NK-92 (cell line): ENCODE results near the gene DCTN1.
"Not testable (repeated sequence)": the region's sequence is repeated elsewhere in the genome, so short reads cannot be mapped to it uniquely, and the experiment has no call there.

Experiments used
- DNase-seq: peaks from one replicate; lab custom pipeline; 2025; ENCODE audit not compliant: unreplicated experiment; lab: John Stamatoyannopoulos, UW

Gene DCTN1

GRCh38 chr2:74379851-74380789 lies at the start of gene DCTN1:
TSS of gene DCTN1 (minus strand) at chr2:74380311. CDS start at chr2:74380037, 274 bp downstream.
- no peak for DNase-seq

GRCh38 chr2:74428675-74429074 lies 48.6 kb upstream of the DCTN1 start:
- DNase-seq: no peak

- DNase-seq: no peak
Measured at GRCh38 chr2:74427551-74427950, 47.4 kb upstream of the DCTN1 start.

- DNase-seq: no peak
Measured at GRCh38 chr2:74426181-74426758, 46.2 kb upstream of the DCTN1 start.

GRCh38 chr2:74425523-74425922 lies 45.4 kb upstream of the DCTN1 start:
- DNase-seq: no peak

GRCh38 chr2:74424995-74425406 lies 44.9 kb upstream of the DCTN1 start:
- no peak for DNase-seq

GRCh38 chr2:74424139-74424992 lies 44.3 kb upstream of the DCTN1 start:
- no peak for DNase-seq

GRCh38 chr2:74423231-74424095 lies 43.4 kb upstream of the DCTN1 start:
- DNase-seq: no peak

- peak; percentile 39 for DNase-seq
Measured at GRCh38 chr2:74421221-74421870, 41.2 kb upstream of the DCTN1 start, which contains the start of the genes C2orf81 and WDR54. TSS of gene C2orf81 (minus strand) at chr2:74421619. CDS start at chr2:74421560, 59 bp downstream. TSS of gene WDR54 (plus strand) at chr2:74421730. CDS start at chr2:74422154, 424 bp downstream.

- DNase-seq: not testable (repeated sequence)
Measured at GRCh38 chr2:74420443-74421103, 40.5 kb upstream of the DCTN1 start.

GRCh38 chr2:74420006-74420405 lies 39.9 kb upstream of the DCTN1 start:
- DNase-seq: no peak

GRCh38 chr2:74419345-74419744 lies 39.2 kb upstream of the DCTN1 start:
- DNase-seq: no peak

GRCh38 chr2:74418312-74418711 lies 38.2 kb upstream of the DCTN1 start:
- DNase-seq: no peak

GRCh38 chr2:74417763-74418162 lies 37.7 kb upstream of the DCTN1 start:
- no peak for DNase-seq

GRCh38 chr2:74417197-74417596 lies 37.1 kb upstream of the DCTN1 start:
- DNase-seq: no peak

GRCh38 chr2:74416778-74417177 lies 36.7 kb upstream of the DCTN1 start:
- no peak for DNase-seq

GRCh38 chr2:74415762-74416395 lies 35.8 kb upstream of the DCTN1 start:
- DNase-seq: no peak

GRCh38 chr2:74414881-74415761 lies 35.0 kb upstream of the DCTN1 start:
- no peak for DNase-seq
